HG03095 (cell line): ENCODE measurements around the gene NUDCD3.

ENCODE experiments used
- ATAC-seq: cut with Tn5 transposase; IDR thresholded peaks from one replicate; pipeline ENCODE4 v1.9.1; 2021; ENCODE audit warnings: moderate library complexity; ENCODE audit not compliant: unreplicated experiment

NUDCD3 gene

DNA sequence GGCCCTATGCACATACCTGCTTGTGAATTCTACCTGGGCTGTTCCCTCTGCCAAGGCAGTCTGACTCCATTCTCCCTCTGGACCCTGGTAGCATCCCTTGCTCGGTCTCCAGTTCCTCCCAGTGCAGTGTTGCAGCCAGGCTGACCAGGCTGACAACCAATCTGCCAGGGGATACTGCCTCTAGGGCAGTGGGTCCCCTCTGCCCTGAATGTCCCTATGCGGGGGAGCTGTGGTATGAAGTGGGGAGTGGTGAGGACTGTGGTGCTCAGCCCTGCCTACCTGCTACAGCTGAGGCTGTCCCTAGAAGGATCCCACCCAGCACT, 117.1 kb downstream of the NUDCD3 start:
- no peak for ATAC-seq

- ATAC-seq = no peak
These were observed 117.7 kb downstream of the NUDCD3 start for GRCh38 chr7:44372560-44373417.

- no peak for ATAC-seq
These were observed 121.6 kb downstream of the NUDCD3 start for GRCh38 chr7:44368885-44369284.

DNA sequence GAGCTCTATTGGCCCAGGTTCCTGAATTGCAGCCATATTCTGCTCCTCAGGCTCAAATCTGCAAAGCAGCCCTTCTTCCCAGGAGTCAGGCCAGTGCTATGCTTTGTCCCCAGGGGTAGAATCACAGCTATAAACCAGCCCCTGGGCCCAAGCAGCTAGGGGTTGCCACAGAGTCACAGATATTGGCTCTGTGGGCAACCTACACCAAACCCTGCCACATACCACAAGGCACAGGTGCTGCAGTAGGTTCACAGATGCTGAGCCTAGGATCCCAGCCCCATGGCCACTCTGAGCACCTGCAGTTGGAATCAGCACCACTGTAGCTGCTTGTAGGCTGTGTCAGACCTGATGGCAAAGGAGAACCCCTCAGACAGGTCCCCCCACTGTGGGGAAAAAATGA, 122.0 kb downstream of the NUDCD3 start:
- ATAC-seq = no peak

DNA sequence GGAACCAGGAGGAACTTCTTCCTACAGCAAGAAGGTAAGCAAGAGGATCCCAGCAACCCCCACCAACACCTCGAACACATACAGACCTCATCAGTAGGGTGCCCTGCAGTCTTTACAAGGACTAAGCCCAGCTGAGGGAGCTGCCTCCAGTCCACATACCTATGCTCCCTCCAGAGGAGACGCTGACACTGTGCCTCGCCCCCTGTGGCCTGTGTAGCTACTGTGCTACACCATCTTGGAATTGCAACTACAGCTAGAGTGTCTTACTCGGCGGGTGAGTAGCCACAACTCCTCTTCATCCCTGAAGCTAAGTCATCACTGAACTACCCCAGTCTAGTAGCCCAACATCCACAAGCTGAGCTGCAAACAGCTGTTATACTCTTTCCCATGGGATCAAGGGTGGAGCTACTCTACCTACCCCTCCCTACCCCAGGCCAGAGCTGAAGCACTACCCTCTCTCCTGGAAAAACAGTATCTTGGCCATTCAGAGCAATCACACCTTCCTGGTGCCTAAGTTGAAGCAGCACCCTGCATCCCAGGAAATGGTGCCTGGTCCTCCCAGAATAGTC, 122.9 kb downstream of the NUDCD3 start:
- ATAC-seq = no peak

DNA sequence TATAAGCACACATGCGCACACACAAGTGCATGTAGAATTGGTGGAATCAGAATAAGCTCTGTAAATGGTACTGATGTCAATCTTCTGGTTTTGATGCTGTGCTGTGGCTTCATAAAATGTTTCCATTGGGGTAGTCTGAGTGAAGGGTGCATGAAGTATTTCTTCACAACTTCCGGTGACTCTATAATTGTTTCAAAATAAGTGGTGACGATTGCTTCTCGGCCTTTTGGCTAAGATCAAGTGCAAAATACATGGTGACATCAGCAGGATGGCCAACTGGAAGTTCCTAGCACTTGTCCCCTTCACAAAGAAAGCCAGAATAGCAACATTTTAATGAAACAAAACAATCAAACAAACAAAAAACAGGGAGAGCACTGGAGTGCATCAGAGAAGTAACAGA, 123.5 kb downstream of the NUDCD3 start:
- no peak for ATAC-seq

GRCh38 chr7:44353668-44354067, 136.8 kb downstream of the NUDCD3 start:
- ATAC-seq = no peak

DNA sequence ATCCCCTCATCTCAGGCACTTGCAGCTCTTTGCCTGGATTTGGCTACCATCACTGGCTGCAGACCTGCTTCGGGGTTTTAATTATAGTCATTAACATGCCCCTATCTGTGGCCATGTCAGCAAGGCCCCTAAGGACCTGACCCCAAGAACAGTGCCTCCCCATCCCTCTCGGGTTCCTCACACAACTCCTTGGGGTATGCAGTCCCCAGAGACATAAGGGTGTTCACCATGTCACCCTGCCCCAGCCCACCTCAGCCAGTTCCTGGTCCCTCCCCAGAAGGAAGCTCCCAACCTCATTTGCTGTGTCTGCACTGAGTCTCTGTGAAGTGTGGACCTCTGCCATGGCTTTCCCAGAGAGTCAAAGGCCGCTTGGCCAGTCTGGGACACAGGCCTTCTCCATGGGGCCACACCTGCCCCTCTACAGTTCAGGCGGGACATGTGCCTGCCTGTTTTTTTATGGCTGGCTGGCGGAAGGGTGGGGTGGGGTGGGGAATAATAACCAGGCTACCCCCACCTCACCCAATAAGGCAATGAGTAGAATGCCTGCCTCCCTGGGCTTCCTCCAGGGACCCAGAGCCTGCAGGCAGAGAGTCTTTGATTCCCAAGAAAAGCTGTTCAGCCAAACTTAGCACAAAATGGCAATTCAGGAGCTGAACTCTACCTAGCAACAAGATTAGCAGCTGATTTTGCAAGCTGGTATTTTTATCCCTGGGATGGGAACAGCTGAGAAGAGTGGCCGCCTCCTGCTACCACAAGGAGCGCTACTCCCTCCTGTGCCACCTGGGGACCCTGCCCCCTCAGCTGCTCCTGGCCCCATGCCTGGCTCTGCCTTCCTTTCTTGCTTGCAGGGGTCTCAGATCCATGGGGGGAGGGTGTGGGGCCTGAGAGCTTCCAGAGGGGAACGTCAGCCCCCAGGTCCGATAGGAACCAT, 141.3 kb downstream of the NUDCD3 start:
- no peak for ATAC-seq

GRCh38 chr7:44348300-44348699, 142.2 kb downstream of the NUDCD3 start:
- ATAC-seq = no peak

- ATAC-seq = no peak
These were observed 142.8 kb downstream of the NUDCD3 start for GRCh38 chr7:44347546-44348114.

- no peak for ATAC-seq
These were observed 144.4 kb downstream of the NUDCD3 start for GRCh38 chr7:44346063-44346462.

GRCh38 chr7:44341401-44341800, 149.1 kb downstream of the NUDCD3 start:
- ATAC-seq = no peak

DNA sequence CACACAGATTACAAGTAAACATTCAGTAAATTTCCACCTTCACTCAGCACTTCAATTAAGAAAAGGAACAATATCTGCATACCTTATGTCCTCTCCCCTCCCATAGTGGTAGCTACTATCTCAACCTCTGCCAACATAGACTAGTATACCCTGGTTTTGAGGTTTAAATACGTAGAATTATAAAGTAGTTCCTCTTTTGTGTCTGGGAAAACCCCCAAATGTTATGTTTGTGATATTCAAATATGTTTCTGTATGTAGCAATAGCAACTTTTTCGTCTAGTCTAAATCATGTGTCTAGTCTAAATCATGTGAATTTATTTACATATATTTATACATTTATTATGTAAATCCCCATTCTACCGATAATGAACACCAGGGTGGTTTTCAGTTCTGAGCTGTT, 151.9 kb downstream of the NUDCD3 start:
- ATAC-seq = no peak

- ATAC-seq = no peak
These were observed 154.0 kb downstream of the NUDCD3 start for GRCh38 chr7:44336491-44336890.

GRCh38 chr7:44335184-44335583, 155.3 kb downstream of the NUDCD3 start:
- ATAC-seq = no peak

DNA sequence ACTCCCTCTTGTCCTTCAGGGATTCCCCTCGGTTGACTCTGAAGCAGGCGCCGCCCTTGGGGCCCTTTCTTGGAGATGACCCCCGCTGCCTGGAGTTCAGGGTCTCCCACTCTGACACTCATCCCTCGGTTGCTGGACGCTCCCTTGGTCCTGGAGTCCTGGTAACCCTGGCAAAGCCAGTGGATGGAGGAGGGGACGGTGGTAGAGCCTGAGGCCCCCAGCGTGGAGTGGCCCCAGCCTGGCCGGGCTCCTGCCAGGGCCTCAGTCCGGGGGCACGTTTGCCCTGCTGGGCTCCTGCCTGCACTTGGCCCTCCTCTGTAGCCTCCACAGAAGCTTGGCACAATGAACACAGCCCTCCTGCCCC, 155.7 kb downstream of the NUDCD3 start:
- no peak for ATAC-seq

DNA sequence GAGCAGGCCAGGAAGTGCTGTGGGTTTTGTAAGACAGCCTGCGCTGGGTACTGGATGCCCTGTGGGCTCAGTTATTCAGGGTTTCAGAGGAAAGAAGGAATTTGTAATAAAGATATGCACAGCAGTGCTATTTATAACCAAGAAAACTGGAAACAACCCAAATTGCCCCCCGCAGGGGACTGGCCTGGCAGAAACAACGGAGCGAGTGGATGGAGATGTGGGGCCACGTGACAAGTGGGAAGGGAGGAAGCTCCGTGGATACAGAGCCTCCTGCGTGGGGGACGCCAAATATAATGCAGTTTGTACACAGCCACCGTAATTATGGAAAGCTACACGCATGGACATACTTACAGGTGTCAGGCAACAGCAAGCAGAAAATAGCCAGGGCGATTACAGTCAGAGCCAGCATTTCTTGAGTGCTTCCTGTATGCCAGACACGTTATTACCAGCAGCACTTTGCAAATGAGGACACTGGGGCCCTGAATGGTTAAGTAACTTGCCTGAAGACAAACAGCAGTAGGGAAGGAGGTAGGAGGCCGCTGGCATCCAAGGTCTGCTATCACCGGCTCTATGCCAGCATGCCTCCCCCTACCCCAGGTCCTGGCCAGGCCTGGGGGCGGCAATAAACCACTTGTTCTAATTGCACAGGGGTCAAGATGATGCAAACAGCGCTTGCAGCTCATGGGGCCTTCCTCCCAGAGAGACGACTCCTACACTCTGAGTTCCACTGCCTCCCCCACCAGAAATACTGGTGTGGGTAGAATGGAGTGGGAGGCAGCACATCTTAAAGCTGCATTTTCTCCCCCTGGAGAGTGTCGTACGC, 156.3 kb downstream of the NUDCD3 start:
- ATAC-seq = no peak

GRCh38 chr7:44331682-44332081, 158.8 kb downstream of the NUDCD3 start:
- no peak for ATAC-seq

- no peak for ATAC-seq
These were observed 160.1 kb downstream of the NUDCD3 start for GRCh38 chr7:44330331-44330730.

- ATAC-seq = no peak
These were observed 160.6 kb downstream of the NUDCD3 start for GRCh38 chr7:44329888-44330287.
